ENCODE measurements around the gene HDAC2. TPM values are rescaled to one million over a fixed set of nuclear protein-coding genes. Genes with fewer than 3 reads are reported as not detected.
"Not testable (repeated sequence)": the region's sequence is repeated elsewhere in the genome, so short reads cannot be mapped to it uniquely, and the experiment has no call there.

Gene HDAC2
- total RNA-seq (2022) = 105 and 118 TPM in 2 replicates
- Bru-seq, nascent RNA = percentile 85 among the genes with signal in this experiment
- percentile 89 among the genes with signal in this experiment for BruChase-seq, experiment 1, labeled RNA remaining after a 6-hour chase
- BruChase-seq, experiment 2, labeled RNA remaining after a 2-hour chase = percentile 83 among the genes with signal in this experiment
- long read RNA-seq, full-length matches to known transcripts = 293 of 319 reads
- long read RNA-seq, partial matches to known transcripts = 12 of 319 reads
- long read RNA-seq, other reads (novel, unspliced or antisense) = 14 of 319 reads

DNA sequence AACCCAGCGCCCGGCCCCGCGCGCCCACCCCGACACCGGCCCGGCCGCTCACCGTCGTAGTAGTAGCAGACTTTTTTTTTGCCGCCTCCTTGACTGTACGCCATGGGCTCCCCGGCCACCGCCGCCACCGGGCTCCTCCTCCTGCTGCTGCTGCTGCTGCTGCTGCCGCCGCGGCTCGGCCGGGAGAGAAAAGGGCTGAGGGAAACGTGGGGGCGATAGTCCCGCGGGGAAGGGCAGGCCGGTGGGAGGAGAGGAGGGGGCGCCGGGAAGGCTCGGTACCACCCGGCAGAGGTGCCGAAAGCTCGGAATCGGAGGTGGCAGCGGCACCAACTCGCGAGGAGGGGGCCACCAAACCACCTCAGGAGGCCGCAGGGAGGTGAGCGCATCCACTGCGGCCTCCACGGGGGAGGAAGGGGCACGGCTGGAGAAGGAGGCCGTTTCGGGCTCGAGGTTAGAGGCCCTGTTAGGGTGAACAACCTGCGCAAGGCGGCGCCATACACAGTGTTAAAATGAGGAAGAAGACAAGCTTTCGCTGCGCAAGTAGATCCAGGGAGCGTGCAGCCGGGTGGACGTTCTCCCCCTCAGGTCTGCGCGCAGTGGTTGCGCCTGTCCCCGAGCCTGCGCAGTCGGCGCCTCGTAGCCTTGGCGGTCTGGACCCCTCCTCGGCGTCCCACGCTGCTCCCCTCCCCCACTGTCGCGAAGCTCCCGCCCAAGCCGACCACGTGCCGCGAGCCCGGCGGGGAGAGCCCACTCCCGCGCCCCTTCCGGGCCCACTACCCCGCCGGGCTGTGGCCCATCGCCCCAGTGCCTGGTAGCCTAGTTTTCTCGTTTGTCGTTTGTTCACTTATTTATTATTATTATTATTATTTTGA, at the start of gene HDAC2:
Gene HDAC2, minus strand, starts transcription at position 344 of the 872 bp plus-strand sequence. Its CDS starts 240 bp downstream, at position 104.
- CTCF ChIA-PET = interaction anchor here (0.5 to 2.5 kb wide), 5 partner anchors 10 to 1169 kb away, joined by 3 to 10 read pairs (median 3); no protein-coding TSS in a partner anchor
- Mint-ChIP-seq H3K27ac (ENCODE audit: low read depth, unreplicated experiment) (peak within 1 kb of the TSS; percentile 97), H3K9me3 (ENCODE audit: unreplicated experiment) (no peaks in the 10 kb centered on the region), H3K4me1 (ENCODE audit: insufficient read depth, unreplicated experiment) (peaks cover 29% of the 10 kb centered on the region), H3K4me3 (ENCODE audit: unreplicated experiment) (peak within 1 kb of the TSS; percentile 92), H3K36me3 (ENCODE audit: insufficient read depth, unreplicated experiment) (no peaks in the 10 kb centered on the region), H3K27me3 (ENCODE audit: insufficient read depth, unreplicated experiment) (no peaks in the 10 kb centered on the region)
- no TSS peak for BruUV-seq (replicated peaks)
- intact Hi-C loops (cut with micrococcal nuclease) = no loop called here
- peak; percentile 79 for DNase-seq (ENCODE audit: unreplicated experiment)
- TF ChIP-seq, protein P1, sequence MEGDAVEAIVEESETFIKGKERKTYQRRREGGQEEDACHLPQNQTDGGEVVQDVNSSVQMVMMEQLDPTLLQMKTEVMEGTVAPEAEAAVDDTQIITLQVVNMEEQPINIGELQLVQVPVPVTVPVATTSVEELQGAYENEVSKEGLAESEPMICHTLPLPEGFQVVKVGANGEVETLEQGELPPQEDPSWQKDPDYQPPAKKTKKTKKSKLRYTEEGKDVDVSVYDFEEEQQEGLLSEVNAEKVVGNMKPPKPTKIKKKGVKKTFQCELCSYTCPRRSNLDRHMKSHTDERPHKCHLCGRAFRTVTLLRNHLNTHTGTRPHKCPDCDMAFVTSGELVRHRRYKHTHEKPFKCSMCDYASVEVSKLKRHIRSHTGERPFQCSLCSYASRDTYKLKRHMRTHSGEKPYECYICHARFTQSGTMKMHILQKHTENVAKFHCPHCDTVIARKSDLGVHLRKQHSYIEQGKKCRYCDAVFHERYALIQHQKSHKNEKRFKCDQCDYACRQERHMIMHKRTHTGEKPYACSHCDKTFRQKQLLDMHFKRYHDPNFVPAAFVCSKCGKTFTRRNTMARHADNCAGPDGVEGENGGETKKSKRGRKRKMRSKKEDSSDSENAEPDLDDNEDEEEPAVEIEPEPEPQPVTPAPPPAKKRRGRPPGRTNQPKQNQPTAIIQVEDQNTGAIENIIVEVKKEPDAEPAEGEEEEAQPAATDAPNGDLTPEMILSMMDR (IDR thresholded peaks at IDR 0.05; ENCODE audit: unreplicated experiment) = no peak
- POLR2A ChIA-PET = interaction anchor here (0.7 to 1.4 kb wide), 5 partner anchors 9 to 1599 kb away, joined by 3 to 4 read pairs (median 3); no protein-coding TSS in a partner anchor

DNA sequence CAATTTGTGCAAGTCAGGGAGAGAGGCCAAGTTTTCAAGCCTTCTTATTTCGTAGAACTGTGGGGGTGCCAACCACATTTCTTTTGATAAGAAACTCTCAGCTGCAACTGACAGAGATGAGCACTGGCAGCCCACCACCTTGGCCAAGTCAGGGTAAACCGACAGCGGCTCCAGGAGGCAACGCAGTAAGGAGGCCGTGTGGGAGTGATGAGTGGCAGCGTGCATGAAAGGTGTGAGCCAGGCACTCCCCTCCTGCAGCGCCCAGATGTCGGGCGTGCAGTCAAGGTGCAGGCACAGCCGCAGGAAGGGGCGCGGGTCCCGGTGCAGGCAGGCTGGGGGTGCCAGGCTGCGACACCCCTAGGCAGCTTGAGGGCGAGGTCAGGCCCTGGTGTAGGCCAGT, 49.2 kb upstream of the HDAC2 start:
- no TSS peak for BruUV-seq (replicated peaks)
- Mint-ChIP-seq H3K27me3 (ENCODE audit: insufficient read depth, unreplicated experiment) (no peaks in the 10 kb centered on the region), H3K4me1 (ENCODE audit: insufficient read depth, unreplicated experiment) (peaks cover 23% of the 10 kb centered on the region), H3K36me3 (ENCODE audit: insufficient read depth, unreplicated experiment) (no peaks in the 10 kb centered on the region), H3K27ac (ENCODE audit: low read depth, unreplicated experiment) (no peak overlapping the region), H3K9me3 (ENCODE audit: unreplicated experiment) (no peaks in the 10 kb centered on the region), H3K4me3 (ENCODE audit: unreplicated experiment) (no peak overlapping the region)
- TF ChIP-seq, protein P1 (IDR thresholded peaks at IDR 0.05; ENCODE audit: unreplicated experiment) = no peak
- intact Hi-C loops (cut with micrococcal nuclease) = no loop called here
- ChIA-PET POLR2A (no interaction called here), CTCF (interaction anchor here (1.2 kb wide), 1 partner anchor 25 kb away, joined by 4 read pairs; no protein-coding TSS in a partner anchor)
- no peak for DNase-seq (ENCODE audit: unreplicated experiment)

DNA sequence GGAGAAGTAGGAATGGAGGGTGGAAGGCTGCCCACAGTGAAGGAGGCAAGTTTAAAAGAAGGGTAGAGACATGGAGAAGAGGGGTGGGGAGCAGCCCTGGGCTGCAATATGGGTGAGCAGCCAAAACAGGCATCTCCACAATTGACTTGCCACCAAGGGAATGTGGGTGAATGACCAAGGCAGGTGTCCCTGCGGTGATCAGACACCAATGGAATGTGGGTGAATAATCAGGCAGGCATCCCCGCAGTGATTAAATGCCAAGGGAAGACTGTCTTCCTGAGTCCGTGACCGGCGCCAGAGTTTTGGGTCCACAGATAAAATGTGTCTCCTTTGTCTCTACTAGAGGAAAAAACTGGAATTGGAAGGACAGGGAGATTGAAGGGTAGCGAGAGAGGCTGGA, 46.2 kb upstream of the HDAC2 start:
- POLR2A ChIA-PET; H3K27me3 Mint-ChIP-seq (ENCODE audit: insufficient read depth, unreplicated experiment); H3K9me3 Mint-ChIP-seq (ENCODE audit: unreplicated experiment); BruUV-seq (replicated peaks); CTCF ChIA-PET; H3K36me3 Mint-ChIP-seq (ENCODE audit: insufficient read depth, unreplicated experiment): not testable (repeated sequence)
- peak overlapping the region; percentile 4 for H3K4me3 Mint-ChIP-seq (ENCODE audit: unreplicated experiment)
- intact Hi-C loops (cut with micrococcal nuclease) = loop anchor here (2.0 kb wide), 1 partner anchor 22 kb away; no protein-coding TSS in a partner anchor
- peak; percentile 51 for DNase-seq (ENCODE audit: unreplicated experiment)
- peak overlapping the region; percentile 73 for H3K27ac Mint-ChIP-seq (ENCODE audit: low read depth, unreplicated experiment)
- peaks cover 23% of the 10 kb centered on the region for H3K4me1 Mint-ChIP-seq (ENCODE audit: insufficient read depth, unreplicated experiment)

DNA sequence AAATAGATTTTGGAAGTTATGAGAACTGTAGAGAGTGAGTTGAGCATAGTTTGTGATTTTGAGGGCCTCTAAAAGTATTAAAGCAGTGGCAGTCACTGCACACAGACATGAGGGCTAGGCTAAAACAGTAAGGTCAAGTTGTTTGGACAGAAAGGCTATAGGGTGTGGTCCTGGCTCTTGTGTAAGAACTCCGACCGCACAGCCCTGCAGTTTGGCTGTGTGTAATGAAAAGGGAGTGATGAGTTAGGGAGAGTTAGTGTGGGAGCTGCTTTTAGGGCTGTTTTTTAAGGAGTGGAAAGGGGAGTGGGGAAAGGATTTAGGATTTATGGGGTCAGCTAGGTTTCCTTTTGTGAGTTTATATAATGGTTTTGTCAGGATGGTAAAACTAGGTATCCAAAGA, 43.2 kb upstream of the HDAC2 start:
- H3K4me3 Mint-ChIP-seq (ENCODE audit: unreplicated experiment); intact Hi-C loops (cut with micrococcal nuclease); H3K9me3 Mint-ChIP-seq (ENCODE audit: unreplicated experiment); H3K36me3 Mint-ChIP-seq (ENCODE audit: insufficient read depth, unreplicated experiment); H3K27ac Mint-ChIP-seq (ENCODE audit: low read depth, unreplicated experiment); POLR2A ChIA-PET; BruUV-seq (replicated peaks); H3K27me3 Mint-ChIP-seq (ENCODE audit: insufficient read depth, unreplicated experiment): not testable (repeated sequence)
- DNase-seq (ENCODE audit: unreplicated experiment) = peak; percentile 36
- peaks cover 29% of the 10 kb centered on the region for H3K4me1 Mint-ChIP-seq (ENCODE audit: insufficient read depth, unreplicated experiment)
- CTCF ChIA-PET = interaction anchor here (2.5 kb wide), 1 partner anchor 19 kb away, joined by 10 read pairs; no protein-coding TSS in a partner anchor

DNA sequence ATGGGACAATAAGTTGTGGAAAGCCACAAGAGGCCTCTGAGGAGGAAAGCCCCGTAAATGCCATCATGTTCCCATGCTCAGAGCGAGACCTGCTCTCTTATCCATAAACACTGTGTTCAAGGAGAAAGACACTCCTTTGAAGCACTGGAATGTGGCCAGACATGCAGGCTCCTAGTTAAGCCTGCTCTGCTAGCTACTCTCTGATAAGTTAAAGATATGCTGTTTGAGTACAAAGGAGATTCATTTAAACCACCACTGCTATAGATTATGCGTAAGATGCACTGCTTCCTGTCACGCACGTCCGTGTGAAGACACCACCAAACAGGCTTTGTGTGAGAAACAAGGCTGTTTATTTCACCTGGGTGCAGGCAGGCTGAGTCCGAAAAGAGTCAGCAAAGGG, 40.5 kb upstream of the HDAC2 start:
- POLR2A ChIA-PET; H3K36me3 Mint-ChIP-seq (ENCODE audit: insufficient read depth, unreplicated experiment); intact Hi-C loops (cut with micrococcal nuclease); BruUV-seq (replicated peaks); H3K27me3 Mint-ChIP-seq (ENCODE audit: insufficient read depth, unreplicated experiment); H3K27ac Mint-ChIP-seq (ENCODE audit: low read depth, unreplicated experiment); CTCF ChIA-PET; H3K9me3 Mint-ChIP-seq (ENCODE audit: unreplicated experiment); H3K4me3 Mint-ChIP-seq (ENCODE audit: unreplicated experiment); DNase-seq (ENCODE audit: unreplicated experiment): not testable (repeated sequence)
- H3K4me1 Mint-ChIP-seq (ENCODE audit: insufficient read depth, unreplicated experiment) = peaks cover 16% of the 10 kb centered on the region

All from MCF 10A (cell line).